Midbrain (tissue), 1 donor: Measurements from ENCODE around the gene RLN1.
"Not testable (repeated sequence)": the region's sequence is repeated elsewhere in the genome, so short reads cannot be mapped to it uniquely, and the experiment has no call there.

Experiments used
- DNase-seq: peaks from one replicate; lab custom pipeline; 2025; lab: John Stamatoyannopoulos, UW

The RLN1 gene, protein sequence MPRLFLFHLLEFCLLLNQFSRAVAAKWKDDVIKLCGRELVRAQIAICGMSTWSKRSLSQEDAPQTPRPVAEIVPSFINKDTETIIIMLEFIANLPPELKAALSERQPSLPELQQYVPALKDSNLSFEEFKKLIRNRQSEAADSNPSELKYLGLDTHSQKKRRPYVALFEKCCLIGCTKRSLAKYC

DNA sequence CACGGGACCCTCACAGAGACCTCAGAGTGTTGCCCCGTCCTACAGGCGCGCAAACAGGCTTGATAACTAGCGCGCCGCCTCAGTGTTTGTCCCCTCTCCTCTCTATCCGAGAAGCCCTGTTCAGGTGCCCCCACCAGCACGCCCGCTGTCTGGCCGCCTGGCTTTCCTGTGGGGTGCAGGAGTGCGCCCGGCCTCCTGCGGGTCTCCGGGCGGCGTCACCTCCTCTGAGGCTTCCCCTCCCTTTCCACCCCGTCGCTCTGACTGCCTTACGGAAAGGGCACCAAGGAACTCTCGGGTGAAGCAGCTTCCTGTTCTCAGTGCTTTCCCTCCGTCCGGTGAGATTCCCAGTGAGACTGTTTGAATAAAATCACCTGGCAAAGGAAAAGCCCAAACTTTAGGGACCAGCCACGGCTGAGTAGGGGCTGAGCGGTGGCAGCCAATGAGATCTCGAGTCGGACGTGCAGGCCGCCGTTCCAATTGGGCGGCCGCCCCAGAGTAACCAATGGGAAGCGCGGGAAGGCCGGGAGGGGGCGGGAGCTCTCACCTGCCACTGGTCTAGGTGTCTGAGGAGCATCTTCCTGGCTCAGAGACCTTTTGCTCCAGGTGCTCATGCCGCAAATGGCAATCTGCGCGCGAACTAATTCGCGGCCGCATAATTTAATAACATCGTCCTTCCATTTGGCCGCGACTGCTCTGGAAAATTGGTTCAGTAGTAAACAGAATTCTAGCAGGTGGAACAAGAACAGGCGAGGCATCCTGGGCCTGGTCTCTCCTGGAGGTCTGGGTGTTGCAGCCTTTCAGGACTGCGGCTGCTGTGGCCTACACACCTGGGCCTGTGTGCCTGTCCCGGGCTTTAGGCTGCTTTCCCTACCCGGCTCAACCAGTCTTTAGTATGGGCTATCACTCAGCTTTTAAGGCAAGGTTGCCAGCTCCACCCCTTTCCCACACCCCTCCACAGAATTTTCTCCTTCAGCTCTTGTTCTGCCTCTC lies at the start of gene RLN1:
RLN1 (minus strand) TSS at position 885 of the 990 bp plus-strand sequence; CDS start at position 755, 130 bp downstream.
- DNase-seq: not testable (repeated sequence)

DNA sequence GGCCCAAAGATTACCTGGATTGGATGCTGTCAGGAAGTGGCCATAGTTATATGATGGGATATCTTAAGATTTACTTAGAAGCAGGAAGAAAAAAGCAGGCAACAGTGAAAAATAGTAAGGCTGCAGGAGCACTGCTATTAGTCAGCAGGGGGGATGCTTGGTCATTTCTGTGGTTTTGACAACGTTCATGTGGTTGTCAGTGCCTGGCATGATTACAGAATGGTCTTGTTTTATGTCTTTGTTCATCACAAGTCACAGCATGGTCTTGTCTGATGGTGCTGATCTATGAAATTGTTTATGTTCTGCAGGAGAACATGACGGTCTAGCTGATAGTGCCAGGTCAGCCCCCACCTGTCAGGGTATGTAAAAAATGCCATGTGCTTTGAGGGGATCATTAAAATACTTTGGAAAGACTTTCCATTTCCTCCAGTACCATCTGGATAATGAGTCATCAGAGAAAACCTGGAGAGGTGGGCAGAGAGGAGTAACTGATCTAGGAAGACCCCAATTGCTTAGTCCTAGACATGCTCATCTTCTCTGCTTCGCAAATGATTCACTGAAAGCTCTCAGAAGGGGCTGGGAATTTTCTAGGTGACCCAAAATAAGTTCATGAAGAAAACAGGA lies 49.5 kb upstream of the RLN1 start:
- DNase-seq: no peak

DNA sequence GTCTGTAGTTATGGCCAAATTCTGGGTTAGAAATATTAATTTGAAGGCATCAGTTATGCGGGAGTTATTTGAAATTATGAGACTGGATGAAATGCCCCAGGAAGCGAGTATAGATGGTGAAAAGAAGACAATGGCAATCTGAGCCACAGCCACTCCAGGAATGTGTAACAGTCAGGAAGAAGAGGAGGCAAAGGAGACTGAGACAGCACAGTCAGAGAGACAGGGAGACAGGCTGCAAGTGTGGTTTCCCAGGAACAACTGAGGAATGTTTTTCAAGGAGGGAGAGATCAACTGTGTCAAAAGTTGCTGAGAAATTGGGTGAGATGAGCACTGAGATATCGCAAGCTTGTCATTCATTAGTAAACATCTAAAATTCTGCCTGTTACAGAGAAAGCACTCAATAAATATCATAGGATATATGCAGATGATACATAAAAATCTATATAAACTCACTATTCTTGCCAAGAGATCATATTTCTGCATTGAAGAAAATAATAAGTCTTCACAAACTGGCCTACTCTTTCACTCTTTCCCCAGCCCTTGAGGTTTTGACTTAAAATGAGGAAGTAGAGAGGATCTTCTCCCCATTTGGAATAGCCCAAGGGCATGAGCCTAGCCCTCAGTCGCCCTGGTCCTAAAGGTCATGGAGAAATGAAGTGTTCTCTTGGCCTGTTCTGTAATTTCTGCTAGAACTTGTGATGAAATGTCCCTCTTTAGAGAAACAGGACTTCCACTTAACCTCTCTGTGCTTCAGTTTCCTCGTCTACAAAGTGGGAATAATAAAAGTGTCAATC lies 48.5 kb upstream of the RLN1 start:
- no peak for DNase-seq

DNA sequence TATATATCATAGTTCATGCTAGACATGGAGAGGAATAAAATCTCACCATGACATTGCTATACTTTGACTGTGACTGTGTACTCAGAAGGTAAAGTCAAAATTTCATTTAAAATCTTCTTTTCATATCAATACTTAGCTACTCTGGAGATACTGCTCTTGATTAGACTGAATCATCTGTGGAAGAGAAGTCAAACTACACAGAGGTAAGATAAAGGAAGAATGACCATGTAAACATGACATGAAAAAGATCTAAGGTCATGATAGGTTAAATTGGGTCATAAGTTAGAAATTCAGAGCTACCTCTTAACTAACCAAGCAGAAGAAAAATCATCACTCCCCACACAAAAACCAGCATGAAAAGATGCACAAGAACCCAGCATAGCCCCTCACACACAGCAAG lies 44.8 kb upstream of the RLN1 start:
- no peak for DNase-seq

DNA sequence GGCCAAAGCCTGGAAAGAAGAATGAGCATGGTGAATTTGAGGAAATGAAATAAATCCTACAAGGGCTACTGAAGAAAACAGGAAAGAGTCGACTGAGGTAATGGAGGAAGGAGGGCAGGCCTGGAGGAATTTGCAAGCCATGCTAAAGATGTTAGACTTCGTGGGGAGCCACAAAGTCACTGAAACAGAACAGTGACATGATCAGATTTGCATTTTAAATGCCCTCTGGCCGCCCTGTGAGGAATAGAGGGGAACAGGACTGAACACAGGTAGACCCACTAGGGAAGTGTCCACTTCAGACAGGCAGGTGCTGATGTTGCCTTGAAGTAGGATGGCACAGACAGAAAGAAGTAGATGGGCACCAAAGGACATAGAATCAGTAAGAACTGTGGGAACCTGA lies 42.8 kb upstream of the RLN1 start:
- no peak for DNase-seq

DNA sequence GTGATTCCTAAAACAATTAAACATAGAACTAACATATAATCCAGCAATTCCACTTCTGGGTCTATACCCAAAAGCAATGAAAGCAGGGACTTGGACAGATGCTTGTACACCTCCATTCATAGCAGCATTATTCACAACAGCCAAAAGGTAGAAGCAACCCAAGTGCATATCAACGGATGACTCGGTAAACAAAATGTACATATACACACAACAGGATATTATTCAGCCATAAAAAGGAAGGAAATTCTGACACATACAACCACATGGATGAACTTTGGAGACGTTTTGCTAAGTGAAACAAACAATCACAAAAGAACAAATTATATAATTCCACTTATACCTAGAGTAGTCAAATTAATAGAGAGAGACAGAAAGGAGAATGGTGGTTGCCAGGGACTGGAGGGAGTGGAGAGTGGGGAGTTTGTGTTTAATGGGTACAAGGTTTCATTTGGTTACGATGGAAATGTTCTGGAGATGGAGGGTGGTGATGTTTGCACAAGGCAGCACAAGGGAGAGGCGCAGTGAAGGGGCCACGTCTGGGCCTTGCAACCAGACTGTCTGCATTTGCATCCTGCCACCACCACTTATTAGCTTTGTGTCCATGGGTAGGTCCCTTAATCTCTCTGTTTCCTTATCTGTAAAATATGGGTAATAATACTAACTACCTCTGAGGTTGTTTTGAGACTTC lies 36.3 kb upstream of the RLN1 start:
- DNase-seq: no peak

DNA sequence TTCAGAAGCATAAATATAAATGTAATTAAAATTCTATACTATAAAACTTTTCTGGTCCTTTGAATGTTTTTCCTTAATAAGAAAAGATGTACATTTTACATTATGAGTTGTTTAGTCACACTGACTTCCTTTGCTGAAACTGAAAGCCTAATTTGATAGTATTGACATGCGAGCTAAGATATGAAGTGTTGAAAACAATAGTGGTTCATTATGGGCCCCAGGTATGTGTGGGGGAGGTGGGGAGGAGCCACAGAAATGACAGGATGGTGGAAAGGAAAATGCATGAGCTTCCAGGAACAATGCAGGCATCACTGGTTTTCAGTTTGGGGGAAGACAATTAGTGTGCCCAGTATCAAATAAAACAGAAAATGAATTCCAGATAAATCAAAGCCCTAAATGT lies 35.4 kb upstream of the RLN1 start:
- DNase-seq: no peak

DNA sequence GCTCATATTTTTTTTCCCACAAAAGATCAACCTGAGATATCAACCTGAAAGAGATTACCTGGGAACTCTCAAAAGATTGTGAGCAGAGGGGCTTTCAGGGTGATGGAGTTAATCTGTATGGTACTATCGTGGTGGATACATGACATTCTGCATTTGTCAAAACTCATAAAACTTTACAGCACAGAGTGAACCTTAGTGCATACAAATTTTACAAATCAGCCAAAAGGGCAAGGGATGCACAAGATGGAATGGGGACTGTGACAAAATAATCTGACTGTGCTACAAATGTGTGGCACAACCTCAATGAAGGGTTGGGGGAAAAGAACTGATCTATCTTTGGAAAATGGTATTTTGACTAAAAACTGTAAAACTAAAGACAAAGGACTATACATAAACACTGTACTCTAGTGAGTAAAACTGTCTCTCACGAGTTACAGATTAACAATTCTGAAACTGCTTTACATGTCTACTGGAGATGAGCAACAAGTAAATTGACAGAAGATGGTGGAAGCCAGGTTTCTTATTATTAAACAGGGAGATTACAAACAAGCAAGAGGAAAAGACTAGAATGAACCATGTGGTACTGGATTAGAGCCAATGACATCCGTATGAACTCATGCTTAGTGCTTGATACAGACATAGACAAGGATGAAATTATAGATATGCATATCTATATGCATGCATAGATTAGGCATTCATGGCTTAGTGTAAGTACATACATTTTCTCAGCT lies 24.8 kb upstream of the RLN1 start:
- DNase-seq: no peak

DNA sequence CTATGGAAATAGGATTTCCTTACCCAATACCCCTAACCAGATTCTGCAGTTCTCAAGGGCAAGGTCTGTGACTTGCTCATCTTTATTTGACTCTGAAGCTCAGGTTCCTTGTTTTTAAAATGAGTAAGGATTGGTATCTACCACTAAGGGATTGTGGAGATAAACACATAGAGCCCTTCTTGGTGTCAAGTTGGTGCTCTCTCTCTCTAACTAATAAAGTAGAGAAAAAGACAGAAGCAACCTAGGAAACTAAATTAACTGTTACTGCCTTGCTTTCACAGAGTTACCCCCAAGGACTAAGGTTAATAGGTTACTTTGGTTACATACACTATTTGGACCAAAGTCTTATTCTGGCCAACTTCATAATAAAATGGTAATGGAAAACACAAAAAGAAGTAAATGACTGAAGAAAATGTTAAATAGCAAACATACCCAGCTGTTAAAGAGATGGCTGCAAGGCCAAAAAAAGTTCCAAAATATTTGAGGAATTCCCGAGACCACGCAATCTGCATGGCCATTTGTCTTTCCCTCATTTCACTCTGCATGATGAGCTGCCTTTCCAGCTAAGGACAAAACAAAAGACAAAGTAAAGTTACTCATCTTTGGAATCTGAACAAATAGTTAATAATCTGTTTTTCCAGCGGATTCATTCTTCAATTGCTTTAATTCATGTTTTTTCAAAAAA lies 21.8 kb upstream of the RLN1 start:
- DNase-seq: no peak

DNA sequence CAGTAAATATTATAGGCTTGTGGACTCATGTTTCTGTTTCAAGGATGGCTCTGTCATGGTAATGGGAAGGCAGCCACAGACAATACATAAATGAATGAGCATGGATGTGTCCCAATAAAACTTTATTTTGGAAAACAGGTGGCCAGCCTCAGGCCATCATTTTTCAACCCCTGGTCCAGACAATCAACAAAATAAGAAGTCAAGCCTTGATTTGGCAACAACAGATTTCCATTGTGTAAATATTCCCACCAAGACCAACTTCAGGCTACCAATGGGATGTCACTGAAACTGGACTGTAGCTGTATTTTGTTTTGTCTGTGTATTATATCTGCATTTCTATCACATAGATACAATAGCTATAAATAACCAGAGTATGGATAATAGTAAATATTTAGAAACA lies 20.7 kb upstream of the RLN1 start:
- DNase-seq: no peak

DNA sequence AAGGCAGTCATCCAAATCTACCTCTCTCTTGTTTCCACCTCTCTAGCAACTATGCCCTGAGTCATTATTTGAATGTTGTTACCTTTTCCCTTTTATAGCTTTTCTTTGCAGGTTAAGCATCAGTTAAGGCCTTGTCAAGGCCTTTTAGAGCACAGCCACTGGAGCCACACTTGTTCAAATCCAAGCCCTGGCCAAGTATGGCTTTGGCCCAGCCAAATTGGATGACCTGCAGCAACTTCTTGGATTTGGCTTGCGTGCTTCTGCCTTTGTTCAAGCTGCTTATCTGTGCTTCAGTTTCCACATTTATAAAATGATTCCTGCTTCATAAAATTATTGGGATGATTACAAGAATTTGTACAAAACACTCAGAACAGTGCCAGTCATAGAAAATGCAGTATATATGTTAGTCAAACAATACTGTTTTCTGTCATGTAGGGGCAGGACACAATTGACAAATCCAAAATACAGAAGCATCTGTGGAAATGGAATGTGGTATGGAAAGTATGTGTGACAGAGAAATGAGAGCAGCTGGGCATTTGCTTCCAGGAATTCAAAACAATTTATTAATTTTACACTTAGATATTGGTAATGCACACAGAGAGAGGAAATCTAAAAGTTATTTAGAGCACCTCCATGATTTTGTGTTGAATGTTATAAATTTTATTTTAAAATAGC lies 17.9 kb upstream of the RLN1 start:
- no peak for DNase-seq

DNA sequence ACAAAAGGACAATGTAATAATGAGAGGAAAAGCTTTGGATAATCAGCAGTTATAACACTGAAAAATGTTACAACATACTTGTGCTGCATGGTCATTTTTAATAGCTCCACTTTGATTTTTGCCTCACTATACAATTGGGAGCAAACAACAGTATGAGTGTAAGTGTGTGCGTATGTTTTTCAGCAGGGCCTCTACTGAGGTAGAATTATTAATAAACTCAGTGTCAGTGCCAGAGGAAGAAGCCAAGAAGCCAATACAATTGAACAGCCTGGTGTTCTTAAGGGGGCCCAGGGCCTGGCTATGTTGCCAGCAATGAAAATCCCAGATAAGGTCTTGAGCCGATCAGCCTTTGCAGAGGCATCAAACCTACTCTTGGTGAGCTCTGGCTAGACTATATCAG lies 16.1 kb upstream of the RLN1 start:
- DNase-seq: no peak

DNA sequence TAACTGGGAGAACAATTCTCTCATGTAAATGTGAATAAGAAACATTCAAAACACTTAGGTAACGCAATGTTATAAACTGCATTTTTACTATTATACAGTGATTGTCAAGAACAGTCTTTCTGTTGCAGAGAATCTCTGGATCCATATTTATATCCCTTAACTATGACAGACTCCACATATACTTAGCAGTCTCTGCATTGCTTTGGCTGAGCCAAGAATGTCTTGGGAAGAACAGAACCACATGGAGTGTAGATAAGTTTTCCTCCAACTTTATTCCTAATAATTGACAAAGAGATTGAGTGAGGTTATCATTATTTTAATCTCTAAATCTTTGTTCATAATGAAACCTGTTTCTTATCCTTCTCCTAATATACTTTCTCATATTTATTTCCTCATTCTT lies 15.6 kb upstream of the RLN1 start:
- no peak for DNase-seq

DNA sequence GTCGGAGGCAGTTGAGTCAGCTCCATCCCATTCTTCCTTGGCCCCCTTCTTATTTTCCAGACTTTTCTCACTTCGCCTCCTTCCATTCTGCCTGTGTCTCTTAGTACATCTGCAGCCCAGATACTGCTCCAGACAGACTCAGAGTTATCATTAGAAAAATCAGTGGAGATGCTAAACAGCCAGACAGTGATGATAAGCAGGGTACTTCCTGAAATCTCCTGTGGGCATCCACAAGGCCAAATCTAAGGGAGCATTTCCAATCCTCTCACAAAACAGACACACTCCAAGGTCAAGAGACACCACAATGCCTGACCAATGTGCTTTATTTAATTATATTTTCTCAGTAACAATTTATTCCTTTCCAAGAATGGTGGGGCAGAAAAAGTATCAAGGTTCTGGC lies 14.5 kb upstream of the RLN1 start:
- DNase-seq: no peak

DNA sequence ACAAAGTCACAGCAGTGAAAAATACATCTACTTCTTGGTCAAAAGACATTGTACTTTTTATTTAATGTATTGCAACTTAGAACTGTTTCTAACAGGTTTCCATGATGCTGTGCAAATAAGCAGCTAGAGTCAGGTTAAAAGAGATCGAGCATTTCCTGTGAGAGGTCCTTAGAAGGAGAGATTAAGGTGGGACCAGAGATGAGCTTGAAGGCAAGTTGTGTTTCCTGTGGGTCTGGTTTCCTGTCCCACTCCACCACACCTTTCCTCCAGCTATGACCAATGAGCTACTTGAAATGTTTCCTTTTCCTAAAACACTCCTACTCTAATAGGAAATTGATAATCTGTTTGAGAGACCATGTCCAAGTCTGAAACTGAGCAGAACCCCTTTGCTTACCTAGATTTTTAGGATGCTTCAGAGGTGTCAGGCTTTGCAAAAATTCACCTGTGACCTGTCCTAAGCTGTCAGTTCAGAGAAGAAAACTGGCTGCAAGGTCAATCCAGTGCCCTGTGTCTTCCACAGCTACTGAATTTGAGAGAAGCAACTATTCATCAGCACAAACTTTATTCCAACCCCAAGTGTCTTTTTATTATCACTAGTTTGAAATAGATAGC lies 13.1 kb upstream of the RLN1 start:
- DNase-seq: no peak

DNA sequence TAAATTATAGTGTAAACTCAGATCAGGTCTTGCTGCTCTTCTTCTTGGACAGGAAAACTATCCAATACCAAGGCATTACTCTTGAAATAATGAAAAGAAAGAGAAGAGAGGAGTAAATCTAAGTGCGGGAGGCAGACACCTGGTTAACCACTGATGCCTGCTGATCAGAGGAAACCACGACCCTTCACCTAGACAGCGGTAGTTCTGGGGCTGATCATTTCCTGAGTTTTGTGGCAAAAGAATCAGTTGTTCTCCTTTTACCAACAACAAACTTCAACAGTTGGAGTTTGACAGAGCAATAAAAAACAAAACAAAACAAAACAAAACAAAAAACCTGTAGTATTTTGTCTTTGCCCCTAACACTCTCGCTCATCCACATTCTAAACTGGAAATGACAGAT lies 3.0 kb downstream of the RLN1 start:
- DNase-seq: no peak

DNA sequence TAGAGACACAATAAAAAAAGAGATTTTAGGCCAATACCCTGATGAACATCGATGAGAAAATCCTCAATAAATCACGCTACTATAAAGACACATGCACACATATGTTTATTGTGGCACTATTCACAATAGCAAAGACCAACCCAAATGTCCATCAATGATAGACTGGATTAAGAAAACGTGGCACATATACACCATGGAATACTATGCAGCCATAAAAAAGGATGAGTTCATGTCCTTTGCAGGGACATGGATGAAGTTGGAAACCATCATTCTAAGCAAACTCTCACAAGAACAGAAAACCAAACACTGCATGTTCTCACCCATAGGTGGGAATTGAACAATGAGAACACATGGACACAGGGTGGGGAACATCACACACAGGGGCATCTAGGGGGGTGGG lies 8.4 kb downstream of the RLN1 start:
- not testable (repeated sequence) for DNase-seq

DNA sequence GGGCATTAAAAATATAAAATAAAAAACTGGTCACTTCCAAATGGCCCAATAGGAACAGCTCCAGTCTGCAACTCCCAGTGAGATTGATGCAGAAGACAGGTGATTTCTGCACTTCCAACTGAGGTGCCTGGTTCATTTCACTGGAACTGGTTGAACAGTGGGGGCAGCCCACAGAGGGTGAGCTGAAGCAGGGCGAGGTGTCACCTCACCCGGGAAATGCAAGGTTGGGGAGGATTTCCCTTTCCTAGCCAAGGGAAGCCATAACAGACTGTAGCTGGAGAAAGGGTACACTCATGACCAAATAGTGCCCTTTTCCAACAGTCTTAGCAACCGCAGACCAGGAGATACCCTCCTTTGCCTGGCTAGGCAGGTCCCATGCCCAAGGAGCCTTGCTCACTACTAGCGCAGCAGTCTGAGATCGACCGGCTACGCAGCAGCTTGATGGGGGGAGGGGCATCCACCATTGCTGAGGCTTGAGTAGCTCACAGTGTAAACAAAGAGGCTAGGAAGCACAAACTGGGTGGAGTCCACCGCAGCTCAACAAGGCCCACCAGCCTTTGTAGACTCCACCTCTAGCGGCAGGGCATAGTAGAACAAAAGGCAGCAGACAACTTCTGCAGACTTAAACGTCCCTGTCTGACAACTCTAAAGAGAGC lies 12.7 kb downstream of the RLN1 start:
- DNase-seq: no peak

DNA sequence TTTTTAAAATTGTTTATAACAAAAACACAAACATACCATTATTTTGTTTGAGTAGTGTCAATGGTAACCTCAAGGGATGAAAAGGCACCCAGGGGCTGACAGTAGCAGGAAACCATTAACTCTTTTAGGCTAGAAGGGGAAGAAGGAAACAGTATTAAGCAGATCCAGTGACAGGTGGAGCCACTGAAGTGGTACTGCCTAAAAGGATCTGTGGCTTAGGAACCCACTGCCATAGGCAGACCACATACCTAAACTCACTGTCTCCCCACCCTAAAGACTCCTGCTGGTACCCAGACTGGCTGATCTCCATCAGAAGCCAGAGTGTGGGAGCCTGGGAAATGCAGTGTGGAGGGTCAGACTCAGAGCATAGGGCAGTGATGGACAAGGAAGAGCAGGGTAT lies 13.5 kb downstream of the RLN1 start:
- DNase-seq: no peak
